ENCODE results near the gene RASAL1. TPM values are rescaled to one million over a fixed set of nuclear protein-coding genes. Genes with fewer than 3 reads are reported as not detected.

The RASAL1 gene
- polyA plus RNA-seq, 3 donors = not detected

DNA sequence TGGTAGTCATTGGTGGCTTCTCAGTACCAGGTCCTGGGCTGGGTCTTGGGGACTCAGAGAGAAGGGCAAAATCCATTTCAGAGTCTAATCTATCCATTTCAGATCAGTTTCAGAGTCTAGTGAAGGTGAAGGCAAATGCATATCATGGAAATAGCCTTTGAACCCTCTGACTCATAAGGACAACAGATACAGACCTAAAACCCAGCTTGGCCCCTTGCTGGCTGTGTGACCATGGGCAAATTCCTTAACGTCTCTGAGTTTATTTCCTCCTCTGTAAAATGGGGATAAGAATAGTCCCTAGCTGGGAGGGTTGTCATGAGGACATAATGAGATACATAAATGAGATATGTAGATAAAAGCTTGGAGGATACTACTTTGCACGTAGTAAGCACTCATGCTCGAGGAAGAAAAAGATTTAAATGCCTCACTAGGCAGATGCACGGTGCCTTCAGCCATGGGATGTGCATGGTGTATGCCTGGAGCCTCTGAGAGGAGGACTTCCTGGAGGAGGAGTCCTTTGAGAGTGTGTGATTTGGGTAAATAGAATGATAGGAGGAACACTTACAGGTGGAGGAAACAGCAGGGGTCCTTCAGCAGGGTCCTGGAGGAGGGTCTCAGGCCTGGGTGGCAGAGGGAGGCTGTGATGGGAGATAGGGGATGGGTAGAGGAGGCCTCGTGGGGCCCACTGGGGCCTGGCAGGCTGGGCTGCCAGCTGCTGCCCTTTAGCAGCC lies 71.0 kb downstream of the RASAL1 start:
- no peak for TF ChIP-seq CTCF (IDR thresholded peaks at IDR 0.05)
- H3K79me2 ChIP-seq (ENCODE audit: insufficient read depth, low read length) = no peaks in the 10 kb centered on the region
- H3K27ac ChIP-seq (ENCODE audit: low read depth in 1 of 2, low read length in 2 of 2) = no peak overlapping the region
- H3K9me3 ChIP-seq (replicated peaks in 1 of 2; ENCODE audit: control insufficient read depth in 1 of 2, insufficient read depth in 1 of 2, low read length in 2 of 2) = no peaks in the 10 kb centered on the region
- H3K27me3 ChIP-seq (ENCODE audit: control insufficient read depth in 2 of 2, insufficient read depth in 2 of 2, low read length in 2 of 2) = no peaks in the 10 kb centered on the region
- WGBS (ENCODE audit: insufficient coverage) = 83% methylated on average over 3 of the region's 5 CpGs
- H3K4me3 Mint-ChIP-seq = peak overlapping the region in 1 of 2 donors; percentile 19
- no peak overlapping the region for H2AFZ ChIP-seq (ENCODE audit: insufficient read depth, low read depth, low read length, poor library complexity, severe bottlenecking)
- H3K27ac Mint-ChIP-seq = no peak overlapping the region
- H3K9me3 Mint-ChIP-seq = peaks cover 0 to 2% (median 0%) of the 10 kb centered on the region in 7 donors
- no peaks in the 10 kb centered on the region for H3K4me1 Mint-ChIP-seq
- H3K36me3 Mint-ChIP-seq = no peaks in the 10 kb centered on the region
- H3K36me3 ChIP-seq (replicated peaks in 1 of 2; ENCODE audit: control insufficient read depth in 1 of 2, insufficient read depth in 2 of 2, low read length in 2 of 2) = no peaks in the 10 kb centered on the region
- no peak overlapping the region for H3K4me3 ChIP-seq (replicated peaks in 1 of 3; ENCODE audit: low read depth in 2 of 3, low read length in 3 of 3)
- no peak for DNase-seq
- no peak overlapping the region for H3K9ac ChIP-seq (ENCODE audit: insufficient read depth, low read length, poor library complexity, severe bottlenecking)
- no peak overlapping the region for H3K4me2 ChIP-seq (replicated peaks; ENCODE audit: extremely low read depth, low read length, poor library complexity, severe bottlenecking)
- no peaks in the 10 kb centered on the region for H3K4me1 ChIP-seq (ENCODE audit: control insufficient read depth in 1 of 2, insufficient read depth in 2 of 2, low read length in 2 of 2)
- peaks cover 4 to 15% (median 14%) of the 10 kb centered on the region in 3 donors for H3K27me3 Mint-ChIP-seq (ENCODE audit: low read depth in 3 of 3)
- intact Hi-C loops (cut with micrococcal nuclease) = no loop called here
- H4K20me1 ChIP-seq (ENCODE audit: insufficient read depth, low read length) = no peaks in the 10 kb centered on the region

DNA sequence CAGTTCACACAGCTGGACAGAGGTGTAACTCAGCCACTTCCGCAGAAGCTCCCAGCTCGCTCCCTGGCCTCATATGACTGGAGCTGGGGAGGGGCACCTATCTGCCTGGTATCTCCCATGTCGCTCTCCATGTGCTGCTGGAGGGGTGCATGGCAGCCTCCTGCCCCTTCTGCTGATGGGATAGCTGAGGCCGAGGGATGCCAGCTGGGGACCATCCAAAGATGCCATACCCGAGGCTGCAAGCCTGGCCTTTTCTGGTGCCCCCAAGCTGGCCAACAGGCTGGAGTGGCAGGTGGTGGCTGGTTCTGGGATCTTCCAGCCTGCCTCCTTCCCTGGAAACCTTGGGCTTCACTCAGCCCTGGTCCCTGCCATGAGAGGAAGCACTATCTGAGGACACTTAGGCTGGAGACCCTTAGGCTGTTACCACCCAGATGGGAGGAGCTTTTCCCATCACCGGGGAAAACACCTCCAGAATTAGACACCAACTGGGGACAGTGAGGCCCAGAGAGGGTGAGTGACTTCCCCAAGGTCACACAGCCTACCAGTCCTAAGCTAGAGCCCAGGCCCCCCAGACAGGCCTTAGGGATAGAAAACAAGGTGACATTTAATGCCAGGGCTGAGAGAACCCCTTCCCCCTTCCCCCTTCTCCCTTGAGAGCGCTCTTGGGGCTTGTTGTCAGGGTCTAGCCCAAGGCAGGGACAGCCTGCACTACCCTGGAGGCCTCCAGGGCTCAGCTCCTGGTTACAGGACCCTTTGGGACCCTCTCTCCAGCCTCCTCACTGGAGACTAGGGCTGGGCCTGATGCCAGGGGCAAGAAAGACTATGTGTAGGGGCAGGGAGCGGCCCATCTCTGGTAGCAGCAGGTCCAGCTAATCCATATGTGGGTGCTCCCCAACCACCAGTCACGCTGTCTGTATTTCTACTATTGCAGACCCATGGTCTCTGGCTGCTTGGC lies 71.9 kb downstream of the RASAL1 start:
- Mint-ChIP-seq H3K4me1 (no peaks in the 10 kb centered on the region), H3K27me3 (ENCODE audit: low read depth in 3 of 3) (peaks cover 4 to 15% (median 12%) of the 10 kb centered on the region in 3 donors), H3K36me3 (no peaks in the 10 kb centered on the region), H3K9me3 (peaks cover 0 to 2% (median 0%) of the 10 kb centered on the region in 7 donors), H3K27ac (no peak overlapping the region), H3K4me3 (no peak overlapping the region)
- no peak for DNase-seq
- H3K4me3 ChIP-seq (replicated peaks in 1 of 3; ENCODE audit: low read depth in 2 of 3, low read length in 3 of 3) = no peak overlapping the region
- no peak overlapping the region for H3K4me2 ChIP-seq (replicated peaks; ENCODE audit: extremely low read depth, low read length, poor library complexity, severe bottlenecking)
- no peak for TF ChIP-seq CTCF (IDR thresholded peaks at IDR 0.05)
- intact Hi-C loops (cut with micrococcal nuclease) = no loop called here
- WGBS (ENCODE audit: insufficient coverage) = 93% methylated on average over 6 of the region's 9 CpGs
- no peaks in the 10 kb centered on the region for H3K79me2 ChIP-seq (ENCODE audit: insufficient read depth, low read length)
- no peaks in the 10 kb centered on the region for H3K27me3 ChIP-seq (ENCODE audit: control insufficient read depth in 2 of 2, insufficient read depth in 2 of 2, low read length in 2 of 2)
- H3K9ac ChIP-seq (ENCODE audit: insufficient read depth, low read length, poor library complexity, severe bottlenecking) = no peak overlapping the region
- no peak overlapping the region for H3K27ac ChIP-seq (ENCODE audit: low read depth in 1 of 2, low read length in 2 of 2)
- H3K36me3 ChIP-seq (replicated peaks in 1 of 2; ENCODE audit: control insufficient read depth in 1 of 2, insufficient read depth in 2 of 2, low read length in 2 of 2) = no peaks in the 10 kb centered on the region
- no peaks in the 10 kb centered on the region for H4K20me1 ChIP-seq (ENCODE audit: insufficient read depth, low read length)
- no peak overlapping the region for H2AFZ ChIP-seq (ENCODE audit: insufficient read depth, low read depth, low read length, poor library complexity, severe bottlenecking)
- no peaks in the 10 kb centered on the region for H3K9me3 ChIP-seq (replicated peaks in 1 of 2; ENCODE audit: control insufficient read depth in 1 of 2, insufficient read depth in 1 of 2, low read length in 2 of 2)
- H3K4me1 ChIP-seq (ENCODE audit: control insufficient read depth in 1 of 2, insufficient read depth in 2 of 2, low read length in 2 of 2) = no peaks in the 10 kb centered on the region
